ENCODE results near the gene TMED3. TPM values are rescaled to one million over a fixed set of nuclear protein-coding genes. Genes with fewer than 3 reads are reported as not detected.

Gene TMED3
- total RNA-seq, 3 donors from 2014 or later (not counting 1 experiment from before 2014, with no cell fraction given), result 21.7 to 26.3 (median 25.0) TPM

DNA sequence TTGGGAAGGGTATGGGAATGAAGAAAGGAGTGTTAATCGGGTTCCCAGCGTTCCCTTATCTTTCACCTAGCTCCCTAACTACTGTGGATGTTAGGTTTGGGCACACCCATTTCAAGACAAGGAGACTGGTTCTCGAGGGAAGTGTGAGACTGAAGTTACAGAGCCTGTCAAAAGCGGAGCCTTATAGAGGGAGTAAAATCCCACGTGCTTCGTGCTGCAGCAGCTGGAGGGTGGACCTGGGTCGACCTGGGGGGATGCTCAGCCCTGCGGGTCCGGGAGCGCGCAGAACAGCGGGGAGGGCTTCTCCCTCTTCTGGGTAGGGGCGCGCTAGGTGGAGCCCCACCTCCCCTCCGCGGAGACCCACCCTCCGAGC, 314 bp upstream of the TMED3 start:
- Mint-ChIP-seq H3K36me3 (peaks cover 7% of the 10 kb centered on the region), H3K4me1 (peaks cover 32 to 40% of the 10 kb centered on the region in 2 donors), H3K27me3 (ENCODE audit: low read depth in 2 of 2) (peaks cover 4 to 5% of the 10 kb centered on the region in 2 donors), H3K27ac (peak overlapping the region in 1 of 2 donors; percentile 72), H3K9me3 (no peaks in the 10 kb centered on the region), H3K4me3 (peak overlapping the region; percentile 92)
- Histone ChIP-seq H3K27me3 (ENCODE audit: control insufficient read depth, insufficient read depth, low read length) (peaks cover 2% of the 10 kb centered on the region), H3K9me3 (ENCODE audit: control insufficient read depth, insufficient read depth, low read length) (no peaks in the 10 kb centered on the region), H3K4me1 (ENCODE audit: control insufficient read depth, insufficient read depth, low read length) (peaks cover 18% of the 10 kb centered on the region), H3K36me3 (ENCODE audit: control insufficient read depth, insufficient read depth, low read length) (peaks cover 20% of the 10 kb centered on the region), H3K27ac (ENCODE audit: low read length) (no peak overlapping the region), H3K4me3 (ENCODE audit: low read length) (peak overlapping the region; percentile 31)
- ATAC-seq, result no peak
- under 1% methylated on average over 10 of the region's 17 CpGs for WGBS (ENCODE audit: insufficient coverage)
- TF ChIP-seq, protein P1, sequence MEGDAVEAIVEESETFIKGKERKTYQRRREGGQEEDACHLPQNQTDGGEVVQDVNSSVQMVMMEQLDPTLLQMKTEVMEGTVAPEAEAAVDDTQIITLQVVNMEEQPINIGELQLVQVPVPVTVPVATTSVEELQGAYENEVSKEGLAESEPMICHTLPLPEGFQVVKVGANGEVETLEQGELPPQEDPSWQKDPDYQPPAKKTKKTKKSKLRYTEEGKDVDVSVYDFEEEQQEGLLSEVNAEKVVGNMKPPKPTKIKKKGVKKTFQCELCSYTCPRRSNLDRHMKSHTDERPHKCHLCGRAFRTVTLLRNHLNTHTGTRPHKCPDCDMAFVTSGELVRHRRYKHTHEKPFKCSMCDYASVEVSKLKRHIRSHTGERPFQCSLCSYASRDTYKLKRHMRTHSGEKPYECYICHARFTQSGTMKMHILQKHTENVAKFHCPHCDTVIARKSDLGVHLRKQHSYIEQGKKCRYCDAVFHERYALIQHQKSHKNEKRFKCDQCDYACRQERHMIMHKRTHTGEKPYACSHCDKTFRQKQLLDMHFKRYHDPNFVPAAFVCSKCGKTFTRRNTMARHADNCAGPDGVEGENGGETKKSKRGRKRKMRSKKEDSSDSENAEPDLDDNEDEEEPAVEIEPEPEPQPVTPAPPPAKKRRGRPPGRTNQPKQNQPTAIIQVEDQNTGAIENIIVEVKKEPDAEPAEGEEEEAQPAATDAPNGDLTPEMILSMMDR (IDR thresholded peaks at IDR 0.05), result no peak
- DNase-seq, result no peak
- intact Hi-C loops (cut with micrococcal nuclease), result no loop called here

DNA sequence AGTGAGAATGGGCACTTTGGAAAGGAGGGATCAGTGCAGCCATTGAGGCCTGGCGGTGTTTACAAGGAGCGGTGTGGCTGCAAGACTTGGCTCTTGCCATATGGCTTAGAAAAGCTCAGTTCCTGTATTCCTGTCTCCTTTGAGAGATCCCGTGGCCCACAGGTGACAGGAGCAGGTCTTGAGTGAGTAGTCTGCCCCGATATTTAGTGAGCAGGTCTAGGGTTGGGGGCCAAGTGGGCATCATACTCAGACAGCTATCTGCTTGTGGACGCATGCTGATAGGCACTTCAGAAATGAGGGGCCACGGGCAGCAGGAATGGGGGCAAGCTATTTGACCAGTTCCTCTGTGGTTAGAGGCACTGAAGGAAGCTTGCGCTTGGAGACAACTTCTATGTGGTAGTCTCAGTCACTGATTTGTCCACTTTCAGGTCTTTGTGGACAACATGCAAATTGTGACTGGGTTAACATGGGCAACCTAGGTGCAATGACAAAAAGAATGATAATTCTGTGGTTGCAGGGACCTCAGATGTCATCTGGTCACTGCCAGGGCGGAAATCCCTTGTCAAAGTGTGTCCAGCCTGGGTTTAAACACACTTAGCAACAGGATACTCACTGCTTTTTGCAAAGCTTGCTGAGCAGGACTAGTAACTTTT, 1.1 kb downstream of the TMED3 start:
- H3K9me3 ChIP-seq (ENCODE audit: control insufficient read depth, insufficient read depth, low read length), result no peaks in the 10 kb centered on the region
- peak overlapping the region; percentile 92 for H3K4me3 Mint-ChIP-seq
- ATAC-seq (no peak), DNase-seq (no peak)
- TF ChIP-seq, protein P1 (IDR thresholded peaks at IDR 0.05), result no peak
- H3K4me1 Mint-ChIP-seq, result peaks cover 42 to 52% of the 10 kb centered on the region in 2 donors
- peak overlapping the region; percentile 95 for H3K4me3 ChIP-seq (ENCODE audit: low read length)
- 49% methylated on average over 8 of the region's 8 CpGs for WGBS (ENCODE audit: insufficient coverage)
- H3K27me3 ChIP-seq (ENCODE audit: control insufficient read depth, insufficient read depth, low read length), result peaks cover 2% of the 10 kb centered on the region
- intact Hi-C loops (cut with micrococcal nuclease), result no loop called here
- peaks cover 32% of the 10 kb centered on the region for H3K36me3 ChIP-seq (ENCODE audit: control insufficient read depth, insufficient read depth, low read length)
- H3K36me3 Mint-ChIP-seq, result peaks cover 8% of the 10 kb centered on the region
- peaks cover 18% of the 10 kb centered on the region for H3K4me1 ChIP-seq (ENCODE audit: control insufficient read depth, insufficient read depth, low read length)
- peak overlapping the region in 1 of 2 donors; percentile 72 for H3K27ac Mint-ChIP-seq
- no peaks in the 10 kb centered on the region for H3K9me3 Mint-ChIP-seq
- no peak overlapping the region for H3K27ac ChIP-seq (ENCODE audit: low read length)
- H3K27me3 Mint-ChIP-seq (ENCODE audit: low read depth in 2 of 2), result no peaks in the 10 kb centered on the region

DNA sequence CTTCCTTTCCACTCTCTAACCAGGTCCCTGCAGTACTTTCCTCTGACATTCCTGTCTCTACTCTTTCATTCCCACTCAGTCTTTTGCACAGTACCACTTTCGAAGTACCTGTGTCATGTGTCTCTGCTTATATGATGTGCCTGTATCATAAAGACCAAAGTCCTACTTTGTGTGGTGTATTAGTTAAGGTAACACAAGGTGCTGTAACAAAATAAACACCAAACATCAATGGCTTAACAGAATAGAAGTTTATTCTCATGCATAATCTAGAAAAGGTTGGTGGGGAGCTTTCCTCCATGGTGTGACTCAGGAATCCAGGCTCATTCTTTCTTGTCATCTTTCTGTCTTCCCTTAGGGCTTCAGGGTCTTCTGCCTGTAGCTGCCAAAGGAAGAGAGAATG, 3.3 kb downstream of the TMED3 start:
- Mint-ChIP-seq H3K4me3 (peak overlapping the region; percentile 32), H3K36me3 (peaks cover 24% of the 10 kb centered on the region), H3K9me3 (no peaks in the 10 kb centered on the region), H3K27me3 (ENCODE audit: low read depth in 2 of 2) (no peaks in the 10 kb centered on the region), H3K4me1 (peaks cover 64 to 74% of the 10 kb centered on the region in 2 donors), H3K27ac (no peak overlapping the region)
- DNase-seq (no peak), ATAC-seq (no peak)
- Histone ChIP-seq H3K4me3 (ENCODE audit: low read length) (no peak overlapping the region), H3K9me3 (ENCODE audit: control insufficient read depth, insufficient read depth, low read length) (no peaks in the 10 kb centered on the region), H3K27me3 (ENCODE audit: control insufficient read depth, insufficient read depth, low read length) (no peaks in the 10 kb centered on the region), H3K27ac (ENCODE audit: low read length) (no peak overlapping the region), H3K36me3 (ENCODE audit: control insufficient read depth, insufficient read depth, low read length) (peaks cover 47% of the 10 kb centered on the region), H3K4me1 (ENCODE audit: control insufficient read depth, insufficient read depth, low read length) (peaks cover 25% of the 10 kb centered on the region)
- no CpG with 5 or more reads among the region's 1 CpG for WGBS (ENCODE audit: insufficient coverage)
- intact Hi-C loops (cut with micrococcal nuclease), result no loop called here
- TF ChIP-seq, protein P1 (IDR thresholded peaks at IDR 0.05), result no peak

DNA sequence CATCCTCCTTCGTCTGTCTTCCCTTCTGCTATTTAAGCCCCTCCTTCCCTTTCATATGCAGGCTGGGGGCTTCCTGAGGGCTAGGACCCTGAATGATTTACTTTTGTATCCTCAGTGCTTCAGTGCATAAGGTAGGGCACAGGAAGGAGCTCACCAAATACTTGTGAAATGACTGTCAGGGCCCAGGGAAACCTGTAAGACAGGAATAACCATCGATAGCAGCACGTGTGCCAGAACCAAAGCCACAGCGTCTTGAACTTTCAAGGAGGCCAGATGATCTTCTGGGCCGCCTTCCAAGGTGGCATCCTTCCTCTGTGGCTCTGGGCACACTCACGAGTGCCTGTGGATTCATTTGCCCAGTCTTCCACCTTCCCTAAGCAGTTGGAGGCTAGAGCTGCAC, 3.9 kb downstream of the TMED3 start:
- H3K4me3 ChIP-seq (ENCODE audit: low read length), result no peak overlapping the region

More for the DNA sequence above, 3.9 kb downstream of the TMED3 start:
- ATAC-seq (no peak), DNase-seq (no peak)
- Histone ChIP-seq H3K27me3 (ENCODE audit: control insufficient read depth, insufficient read depth, low read length) (no peaks in the 10 kb centered on the region), H3K27ac (ENCODE audit: low read length) (no peak overlapping the region), H3K36me3 (ENCODE audit: control insufficient read depth, insufficient read depth, low read length) (peaks cover 49% of the 10 kb centered on the region), H3K9me3 (ENCODE audit: control insufficient read depth, insufficient read depth, low read length) (no peaks in the 10 kb centered on the region), H3K4me1 (ENCODE audit: control insufficient read depth, insufficient read depth, low read length) (peaks cover 29% of the 10 kb centered on the region)
- H3K27ac Mint-ChIP-seq, result no peak overlapping the region
- peaks cover 70 to 80% of the 10 kb centered on the region in 2 donors for H3K4me1 Mint-ChIP-seq
- 94% methylated on average over 6 of the region's 6 CpGs for WGBS (ENCODE audit: insufficient coverage)
- intact Hi-C loops (cut with micrococcal nuclease), result no loop called here
- no peaks in the 10 kb centered on the region for H3K9me3 Mint-ChIP-seq
- no peaks in the 10 kb centered on the region for H3K27me3 Mint-ChIP-seq (ENCODE audit: low read depth in 2 of 2)
- H3K4me3 Mint-ChIP-seq, result no peak overlapping the region
- peaks cover 30% of the 10 kb centered on the region for H3K36me3 Mint-ChIP-seq
- TF ChIP-seq, protein P1 (IDR thresholded peaks at IDR 0.05), result no peak
